ENCODE measurements around the gene KLK2. TPM values are rescaled to one million over a fixed set of nuclear protein-coding genes. Genes with fewer than 3 reads are reported as not detected.

The KLK2 gene
- total and polyA plus RNA-seq, 2 of the 8 experiments (the other 6 are each of a cell fraction or from before 2014, with no cell fraction given): 0.20 TPM; not detected in 1

- H2BK5ac ChIP-seq (ENCODE audit: low read depth, low read length): no peak overlapping the region
- no peak overlapping the region for H3K27ac ChIP-seq (ENCODE audit: low read depth, low read length)
- H3K4me3 ChIP-seq (ENCODE audit: extremely low read depth in 1 of 4, insufficient read depth in 2 of 4, low read depth in 3 of 4, low read length in 4 of 4): no peak overlapping the region
- H3K79me1 ChIP-seq (ENCODE audit: low read depth, low read length): no peaks in the 10 kb centered on the region
- 0 out of 7 replicates have a peak, but pooled peaks cover 0 to 2% (median under 1%) of the 10 kb centered on the region in 4 experiments for H3K27me3 ChIP-seq (replicated peaks in 1 of 4; ENCODE audit: control insufficient read depth in 3 of 4, extremely low read depth in 1 of 4, insufficient read depth in 3 of 4, low read length in 3 of 4)
- no peak overlapping the region for H2AFZ ChIP-seq (ENCODE audit: low read length)
- no peak overlapping the region for H4K91ac ChIP-seq (replicated peaks; ENCODE audit: insufficient read length, low read length)
- no peak overlapping the region for H2BK20ac ChIP-seq (ENCODE audit: low read length)
- WGBS, 2 experiments (ENCODE audit: extremely low coverage in 1 of 2, insufficient coverage in 1 of 2, insufficient read length in 1 of 2, insufficient replicate concordance in 2 of 2, low coverage in 1 of 2, low lambda C conversion rate in 2 of 2, missing lambda C conversion rate in 1 of 2): 94% methylated on average over 11 of the region's 11 CpGs; no CpG with 5 or more reads in 1 of the 2 experiments
- H3K23me2 ChIP-seq (ENCODE audit: low read depth, low read length): no peaks in the 10 kb centered on the region
- no peak overlapping the region for H2BK12ac ChIP-seq (ENCODE audit: low read depth, low read length)
- no peak overlapping the region for H4K8ac ChIP-seq (ENCODE audit: extremely low read depth, insufficient read depth, low read length)
- no peak overlapping the region for H4K5ac ChIP-seq (ENCODE audit: insufficient read length, low read depth, low read length)
- POLR2A ChIA-PET (ENCODE audit: partially characterized antibody): interaction anchor here (1.0 to 2.2 kb wide), 2 partner anchors 121 to 130 kb away, joined by 3 to 9 read pairs; no protein-coding TSS in a partner anchor
- H3K23ac ChIP-seq (ENCODE audit: insufficient read length): no peak overlapping the region
- H2AK5ac ChIP-seq (ENCODE audit: low read depth, low read length): no peak overlapping the region
- CTCF ChIA-PET (ENCODE audit: partially characterized antibody): interaction anchor here (1.2 to 7.1 kb wide), 6 partner anchors 24 to 170 kb away, joined by 3 to 36 read pairs (median 4); no protein-coding TSS in a partner anchor
- no peak overlapping the region for H2BK15ac ChIP-seq (ENCODE audit: low read length)
- DNase-seq (ENCODE audit: low read depth in 1 of 2, low spot score in 2 of 2) (no peak), FAIRE-seq (no peak)
- no peak overlapping the region for H3K9ac ChIP-seq (replicated peaks in 1 of 4; ENCODE audit: extremely low read depth in 1 of 4, low read depth in 3 of 4, low read length in 3 of 4)
- H3K9me3 ChIP-seq (ENCODE audit: insufficient read depth in 2 of 2, low read depth in 1 of 2, low read length in 1 of 2): no peaks in the 10 kb centered on the region
- H3K36me3 ChIP-seq (ENCODE audit: control insufficient read depth in 2 of 4, insufficient read depth in 4 of 4, low read length in 3 of 4): no peaks in the 10 kb centered on the region
- no peak overlapping the region for H3K4me2 ChIP-seq (ENCODE audit: insufficient read depth in 1 of 2, low read depth in 2 of 2, low read length in 2 of 2)
- H3K4me1 ChIP-seq (replicated peaks in 1 of 4; ENCODE audit: control insufficient read depth in 3 of 4, insufficient read depth in 4 of 4, low read length in 3 of 4): peaks cover 0 to 7% (median 5%) of the 10 kb centered on the region in 4 experiments; a peak in 5 of 7 replicates
- H2BK120ac ChIP-seq (replicated peaks; ENCODE audit: low read depth, low read length): no peak overlapping the region
- no peaks in the 10 kb centered on the region for H3K79me2 ChIP-seq (ENCODE audit: control insufficient read depth in 1 of 2, insufficient read depth in 2 of 2, low read length in 2 of 2)
- H3K4ac ChIP-seq (replicated peaks; ENCODE audit: insufficient read length, low read depth, low read length): no peak overlapping the region
- no peak overlapping the region for H3K18ac ChIP-seq (ENCODE audit: extremely low read depth, low read length)
- H3K56ac ChIP-seq (replicated peaks; ENCODE audit: insufficient read length, low read depth, low read length): no peak overlapping the region
- H4K20me1 ChIP-seq (replicated peaks in 1 of 2; ENCODE audit: control insufficient read depth in 1 of 2, insufficient read depth in 2 of 2, low read length in 2 of 2): no peaks in the 10 kb centered on the region
- TF ChIP-seq EZH2 (IDR thresholded peaks at IDR 0.05; ENCODE audit: low read depth, low read length, severe bottlenecking) (no peak), EGR1 (IDR thresholded peaks at IDR 0.05; ENCODE audit: borderline replicate concordance, low read depth, low read length) (no peak)
- no peak overlapping the region for H3K14ac ChIP-seq (ENCODE audit: insufficient read length)
Observed at GRCh38 chr19:50926144-50926543, 52.9 kb downstream of the KLK2 start.
